Measurements from ENCODE around the gene IRS1. TPM values are rescaled to one million over a fixed set of nuclear protein-coding genes. Genes with fewer than 3 reads are reported as not detected.

The IRS1 gene
- total and polyA plus RNA-seq, 2 donors = 7.4 to 11.5 TPM

GRCh38 chr2:226740039-226740648 is 59.5 kb downstream of the IRS1 start:
- DNase-seq (ENCODE audit: low read depth in 6 of 9, low spot score in 9 of 9) = no peak
- Histone ChIP-seq H3K27me3 (ENCODE audit: control insufficient read depth in 2 of 2, insufficient read depth in 1 of 2, low read length in 1 of 2) (no peaks in the 10 kb centered on the region), H3K36me3 (ENCODE audit: control insufficient read depth in 2 of 2, insufficient read depth in 2 of 2, low read length in 1 of 2) (peaks cover 3% of the 10 kb centered on the region in 2 donors), H3K4me3 (ENCODE audit: low read length in 2 of 2) (no peak overlapping the region), H3K27ac (ENCODE audit: low read depth in 1 of 2, low read length in 1 of 2) (peak overlapping the region in 1 of 2 donors; percentile 94), H3K4me1 (ENCODE audit: control insufficient read depth in 2 of 2, insufficient read depth in 2 of 2, low read length in 2 of 2) (peaks cover 14 to 28% of the 10 kb centered on the region in 2 donors), H3K9me3 (ENCODE audit: control insufficient read depth in 2 of 2, insufficient read depth in 1 of 2, low read length in 1 of 2) (no peaks in the 10 kb centered on the region)
- WGBS = 41% methylated on average over 3 of the region's 3 CpGs

DNA sequence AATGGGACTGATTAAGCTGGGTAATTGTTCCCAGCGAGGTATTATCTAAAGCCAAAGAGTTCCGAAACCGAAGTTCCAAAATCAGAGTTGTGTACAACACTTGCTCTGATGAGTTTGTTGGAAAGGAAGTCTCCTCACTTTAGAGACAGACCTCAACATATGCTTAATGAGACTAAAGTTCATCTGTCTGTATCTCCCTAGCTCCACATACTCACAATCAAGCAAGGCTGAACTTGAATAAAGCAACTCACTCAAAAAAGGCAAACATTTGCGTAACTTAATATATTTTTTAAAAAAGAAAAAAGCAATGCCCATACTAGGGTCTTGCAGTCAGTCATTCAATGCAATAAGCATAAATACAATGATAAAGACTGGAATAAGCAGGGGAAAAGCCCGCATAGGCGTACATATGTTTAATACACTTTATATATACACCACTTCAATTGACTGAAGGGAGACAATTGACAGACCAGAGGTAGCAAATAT is 60.0 kb downstream of the IRS1 start:
- 95% methylated on average over 6 of the region's 6 CpGs for WGBS
- H3K27ac ChIP-seq (ENCODE audit: low read depth in 1 of 2, low read length in 1 of 2) = peak overlapping the region; percentile 34 to 94

DNA sequence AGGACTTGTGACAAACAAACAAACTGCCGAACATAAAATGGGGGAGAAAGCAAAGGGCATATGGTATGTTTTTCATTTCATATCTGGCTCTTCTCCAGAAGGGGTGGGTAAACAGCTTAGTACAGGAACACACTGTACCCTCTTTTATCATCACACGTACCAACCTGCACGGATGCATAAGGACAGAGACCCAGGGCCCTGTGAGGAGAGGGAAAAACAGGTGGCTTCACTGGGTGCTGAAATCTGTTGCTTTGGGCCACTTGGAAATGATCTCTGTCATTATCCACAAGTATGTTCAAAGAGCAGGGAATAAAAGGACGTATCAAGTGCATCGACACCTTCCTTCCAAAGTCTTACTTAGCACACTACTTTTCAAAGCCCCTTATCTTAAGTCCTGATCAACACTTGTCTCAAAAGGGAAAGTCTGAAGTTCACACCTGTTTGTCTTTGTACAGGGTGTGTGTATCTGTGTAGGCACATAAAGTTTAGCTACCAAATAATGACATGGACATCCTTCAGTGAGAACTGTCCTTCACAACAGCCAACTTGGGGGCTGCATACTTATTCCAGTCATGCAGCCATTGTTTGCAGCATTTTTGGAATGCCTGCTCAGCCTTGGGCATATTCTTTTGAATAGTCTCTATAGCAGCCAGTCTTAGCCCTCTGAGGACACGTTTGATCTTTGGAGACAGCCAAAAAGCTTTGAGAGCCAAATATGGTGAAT is 60.6 kb downstream of the IRS1 start:
- DNase-seq (ENCODE audit: low read depth in 6 of 9, low spot score in 9 of 9) = peak; percentile 18 to 76 (median 41)
- Histone ChIP-seq H3K36me3 (ENCODE audit: control insufficient read depth in 2 of 2, insufficient read depth in 2 of 2, low read length in 1 of 2) (peaks cover 3% of the 10 kb centered on the region in 2 donors), H3K27ac (ENCODE audit: low read depth in 1 of 2, low read length in 1 of 2) (peak overlapping the region; percentile 34 to 94), H3K9me3 (ENCODE audit: control insufficient read depth in 2 of 2, insufficient read depth in 1 of 2, low read length in 1 of 2) (no peaks in the 10 kb centered on the region), H3K4me3 (ENCODE audit: low read length in 2 of 2) (peak overlapping the region in 1 of 2 donors; percentile 6), H3K27me3 (ENCODE audit: control insufficient read depth in 2 of 2, insufficient read depth in 1 of 2, low read length in 1 of 2) (no peaks in the 10 kb centered on the region), H3K4me1 (ENCODE audit: control insufficient read depth in 2 of 2, insufficient read depth in 2 of 2, low read length in 2 of 2) (peaks cover 14 to 28% of the 10 kb centered on the region in 2 donors)
- 26% methylated on average over 6 of the region's 6 CpGs for WGBS

More for the DNA sequence above, 60.0 kb downstream of the IRS1 start:
- DNase-seq (ENCODE audit: low read depth in 6 of 9, low spot score in 9 of 9) = peak in 1 of 9 donors; percentile 4
- Histone ChIP-seq H3K4me1 (ENCODE audit: control insufficient read depth in 2 of 2, insufficient read depth in 2 of 2, low read length in 2 of 2) (peaks cover 14 to 28% of the 10 kb centered on the region in 2 donors), H3K4me3 (ENCODE audit: low read length in 2 of 2) (peak overlapping the region in 1 of 2 donors; percentile 6), H3K27me3 (ENCODE audit: control insufficient read depth in 2 of 2, insufficient read depth in 1 of 2, low read length in 1 of 2) (no peaks in the 10 kb centered on the region), H3K9me3 (ENCODE audit: control insufficient read depth in 2 of 2, insufficient read depth in 1 of 2, low read length in 1 of 2) (no peaks in the 10 kb centered on the region), H3K36me3 (ENCODE audit: control insufficient read depth in 2 of 2, insufficient read depth in 2 of 2, low read length in 1 of 2) (peaks cover 3% of the 10 kb centered on the region in 2 donors)

- no peaks in the 10 kb centered on the region for H3K27me3 ChIP-seq (ENCODE audit: control insufficient read depth in 2 of 2, insufficient read depth in 1 of 2, low read length in 1 of 2)
- 97% methylated on average over 8 of the region's 8 CpGs for WGBS
- H3K4me3 ChIP-seq (ENCODE audit: low read length in 2 of 2) = no peak overlapping the region
- DNase-seq (ENCODE audit: low read depth in 6 of 9, low spot score in 9 of 9) = no peak
- H3K27ac ChIP-seq (ENCODE audit: low read depth in 1 of 2, low read length in 1 of 2) = peak overlapping the region in 1 of 2 donors; percentile 83
- peaks cover 14 to 28% of the 10 kb centered on the region in 2 donors for H3K4me1 ChIP-seq (ENCODE audit: control insufficient read depth in 2 of 2, insufficient read depth in 2 of 2, low read length in 2 of 2)
- H3K9me3 ChIP-seq (ENCODE audit: control insufficient read depth in 2 of 2, insufficient read depth in 1 of 2, low read length in 1 of 2) = no peaks in the 10 kb centered on the region
- H3K36me3 ChIP-seq (ENCODE audit: control insufficient read depth in 2 of 2, insufficient read depth in 2 of 2, low read length in 1 of 2) = peaks cover 3% of the 10 kb centered on the region in 2 donors
Measured at GRCh38 chr2:226738191-226738820, 61.3 kb downstream of the IRS1 start.

GRCh38 chr2:226736382-226736781 is 63.2 kb downstream of the IRS1 start:
- Histone ChIP-seq H3K9me3 (ENCODE audit: control insufficient read depth in 2 of 2, insufficient read depth in 1 of 2, low read length in 1 of 2) (no peaks in the 10 kb centered on the region), H3K27ac (ENCODE audit: low read depth in 1 of 2, low read length in 1 of 2) (no peak overlapping the region), H3K27me3 (ENCODE audit: control insufficient read depth in 2 of 2, insufficient read depth in 1 of 2, low read length in 1 of 2) (no peaks in the 10 kb centered on the region), H3K4me3 (ENCODE audit: low read length in 2 of 2) (no peak overlapping the region), H3K4me1 (ENCODE audit: control insufficient read depth in 2 of 2, insufficient read depth in 2 of 2, low read length in 2 of 2) (peaks cover 14 to 22% of the 10 kb centered on the region in 2 donors), H3K36me3 (ENCODE audit: control insufficient read depth in 2 of 2, insufficient read depth in 2 of 2, low read length in 1 of 2) (peaks cover 3% of the 10 kb centered on the region in 2 donors)
- no peak for DNase-seq (ENCODE audit: low read depth in 6 of 9, low spot score in 9 of 9)
- 97% methylated on average over 4 of the region's 4 CpGs for WGBS

GRCh38 chr2:226733927-226734564 is 65.6 kb downstream of the IRS1 start:
- no peak overlapping the region for H3K4me3 ChIP-seq (ENCODE audit: low read length in 2 of 2)
- H3K36me3 ChIP-seq (ENCODE audit: control insufficient read depth in 2 of 2, insufficient read depth in 2 of 2, low read length in 1 of 2) = peaks cover 3% of the 10 kb centered on the region in 2 donors
- H3K4me1 ChIP-seq (ENCODE audit: control insufficient read depth in 2 of 2, insufficient read depth in 2 of 2, low read length in 2 of 2) = peaks cover 7 to 12% of the 10 kb centered on the region in 2 donors
- 98% methylated on average over 4 of the region's 4 CpGs for WGBS
- H3K27ac ChIP-seq (ENCODE audit: low read depth in 1 of 2, low read length in 1 of 2) = no peak overlapping the region
- no peak for DNase-seq (ENCODE audit: low read depth in 6 of 9, low spot score in 9 of 9)
- H3K27me3 ChIP-seq (ENCODE audit: control insufficient read depth in 2 of 2, insufficient read depth in 1 of 2, low read length in 1 of 2) = no peaks in the 10 kb centered on the region
- no peaks in the 10 kb centered on the region for H3K9me3 ChIP-seq (ENCODE audit: control insufficient read depth in 2 of 2, insufficient read depth in 1 of 2, low read length in 1 of 2)

DNA sequence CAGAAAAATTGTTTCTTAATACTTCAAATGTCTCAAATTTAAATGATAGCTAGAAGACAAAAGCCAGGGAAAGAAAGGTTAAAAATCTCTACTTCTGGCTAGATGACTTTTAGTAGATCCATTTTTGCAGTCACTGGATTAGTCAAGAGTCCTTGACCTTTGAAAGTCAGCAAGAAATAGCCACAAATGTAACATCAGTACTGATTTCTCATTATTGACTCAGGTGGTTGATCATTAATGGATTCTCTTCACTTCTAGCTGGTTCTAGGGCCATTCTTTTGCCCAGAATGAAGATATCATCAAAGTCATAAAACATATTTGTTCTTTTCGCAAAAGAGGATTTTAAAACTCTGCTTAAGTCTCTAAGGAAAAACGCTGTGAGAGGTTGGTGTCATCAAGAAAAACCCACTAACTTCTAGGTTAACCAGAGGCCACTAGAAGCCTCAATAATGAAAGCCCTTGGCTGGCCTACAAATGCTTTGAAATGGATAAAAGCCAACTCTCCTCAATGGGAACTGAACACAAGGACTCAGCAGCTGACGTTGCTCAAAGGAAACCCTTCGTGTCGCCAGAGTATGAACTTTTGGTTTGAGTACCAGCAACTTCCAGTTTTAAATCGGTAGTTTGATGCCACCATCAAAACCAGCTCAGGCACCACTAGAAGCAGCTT is 66.3 kb downstream of the IRS1 start:
- Histone ChIP-seq H3K36me3 (ENCODE audit: control insufficient read depth in 2 of 2, insufficient read depth in 2 of 2, low read length in 1 of 2) (peaks cover 3% of the 10 kb centered on the region in 2 donors), H3K4me1 (ENCODE audit: control insufficient read depth in 2 of 2, insufficient read depth in 2 of 2, low read length in 2 of 2) (peaks cover 0 to 8% of the 10 kb centered on the region in 2 donors), H3K27me3 (ENCODE audit: control insufficient read depth in 2 of 2, insufficient read depth in 1 of 2, low read length in 1 of 2) (no peaks in the 10 kb centered on the region), H3K27ac (ENCODE audit: low read depth in 1 of 2, low read length in 1 of 2) (no peak overlapping the region), H3K9me3 (ENCODE audit: control insufficient read depth in 2 of 2, insufficient read depth in 1 of 2, low read length in 1 of 2) (no peaks in the 10 kb centered on the region), H3K4me3 (ENCODE audit: low read length in 2 of 2) (no peak overlapping the region)
- DNase-seq (ENCODE audit: low read depth in 6 of 9, low spot score in 9 of 9) = no peak
- 96% methylated on average over 6 of the region's 6 CpGs for WGBS

GRCh38 chr2:226732478-226733188 is 67.0 kb downstream of the IRS1 start:
- no peaks in the 10 kb centered on the region for H3K27me3 ChIP-seq (ENCODE audit: control insufficient read depth in 2 of 2, insufficient read depth in 1 of 2, low read length in 1 of 2)
- peaks cover 3% of the 10 kb centered on the region in 2 donors for H3K36me3 ChIP-seq (ENCODE audit: control insufficient read depth in 2 of 2, insufficient read depth in 2 of 2, low read length in 1 of 2)
- H3K4me1 ChIP-seq (ENCODE audit: control insufficient read depth in 2 of 2, insufficient read depth in 2 of 2, low read length in 2 of 2) = peaks cover 0 to 2% of the 10 kb centered on the region in 2 donors
- no peak overlapping the region for H3K4me3 ChIP-seq (ENCODE audit: low read length in 2 of 2)
- no peak for DNase-seq (ENCODE audit: low read depth in 6 of 9, low spot score in 9 of 9)
- H3K9me3 ChIP-seq (ENCODE audit: control insufficient read depth in 2 of 2, insufficient read depth in 1 of 2, low read length in 1 of 2) = no peaks in the 10 kb centered on the region
- WGBS = 97% methylated on average over 4 of the region's 4 CpGs
- H3K27ac ChIP-seq (ENCODE audit: low read depth in 1 of 2, low read length in 1 of 2) = no peak overlapping the region
